Measurements from ENCODE around the gene LRIT2.

DNA sequence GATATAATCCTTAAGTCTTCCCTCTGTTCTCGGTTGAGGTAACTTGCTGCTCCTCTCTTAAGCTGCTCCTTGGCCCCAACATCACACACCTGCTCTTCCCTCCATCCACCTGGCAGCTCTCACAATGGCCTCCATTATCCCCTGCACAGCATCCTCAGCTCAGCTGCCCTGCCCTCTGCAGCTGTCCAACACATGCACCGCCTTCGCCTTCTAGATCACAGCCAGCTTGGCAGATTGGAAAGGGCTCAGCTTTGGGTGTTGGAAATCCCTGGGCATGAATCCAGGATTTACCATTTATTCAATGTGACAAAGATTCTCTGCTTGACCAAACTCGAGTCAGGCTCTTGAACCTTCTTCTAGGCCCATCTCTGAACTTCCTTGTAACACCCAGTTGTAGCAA, 40.1 kb upstream of the LRIT2 start:
- TF ChIP-seq, protein P1, sequence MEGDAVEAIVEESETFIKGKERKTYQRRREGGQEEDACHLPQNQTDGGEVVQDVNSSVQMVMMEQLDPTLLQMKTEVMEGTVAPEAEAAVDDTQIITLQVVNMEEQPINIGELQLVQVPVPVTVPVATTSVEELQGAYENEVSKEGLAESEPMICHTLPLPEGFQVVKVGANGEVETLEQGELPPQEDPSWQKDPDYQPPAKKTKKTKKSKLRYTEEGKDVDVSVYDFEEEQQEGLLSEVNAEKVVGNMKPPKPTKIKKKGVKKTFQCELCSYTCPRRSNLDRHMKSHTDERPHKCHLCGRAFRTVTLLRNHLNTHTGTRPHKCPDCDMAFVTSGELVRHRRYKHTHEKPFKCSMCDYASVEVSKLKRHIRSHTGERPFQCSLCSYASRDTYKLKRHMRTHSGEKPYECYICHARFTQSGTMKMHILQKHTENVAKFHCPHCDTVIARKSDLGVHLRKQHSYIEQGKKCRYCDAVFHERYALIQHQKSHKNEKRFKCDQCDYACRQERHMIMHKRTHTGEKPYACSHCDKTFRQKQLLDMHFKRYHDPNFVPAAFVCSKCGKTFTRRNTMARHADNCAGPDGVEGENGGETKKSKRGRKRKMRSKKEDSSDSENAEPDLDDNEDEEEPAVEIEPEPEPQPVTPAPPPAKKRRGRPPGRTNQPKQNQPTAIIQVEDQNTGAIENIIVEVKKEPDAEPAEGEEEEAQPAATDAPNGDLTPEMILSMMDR (IDR thresholded peaks at IDR 0.05): no peak
- no peak for TF ChIP-seq POLR2A (IDR thresholded peaks at IDR 0.05)

Data from prostate gland (tissue), 2 donors.